ENCODE measurements around the gene RPL32. TPM values are rescaled to one million over a fixed set of nuclear protein-coding genes. Genes with fewer than 3 reads are reported as not detected.
"Not testable (repeated sequence)": the region's sequence is repeated elsewhere in the genome, so short reads cannot be mapped to it uniquely, and the experiment has no call there.

Gene RPL32
- total and polyA plus RNA-seq, 2 donors (not counting 3 experiments of a cell fraction or from before 2014, with no cell fraction given): 1,075 to 1,588 TPM

DNA sequence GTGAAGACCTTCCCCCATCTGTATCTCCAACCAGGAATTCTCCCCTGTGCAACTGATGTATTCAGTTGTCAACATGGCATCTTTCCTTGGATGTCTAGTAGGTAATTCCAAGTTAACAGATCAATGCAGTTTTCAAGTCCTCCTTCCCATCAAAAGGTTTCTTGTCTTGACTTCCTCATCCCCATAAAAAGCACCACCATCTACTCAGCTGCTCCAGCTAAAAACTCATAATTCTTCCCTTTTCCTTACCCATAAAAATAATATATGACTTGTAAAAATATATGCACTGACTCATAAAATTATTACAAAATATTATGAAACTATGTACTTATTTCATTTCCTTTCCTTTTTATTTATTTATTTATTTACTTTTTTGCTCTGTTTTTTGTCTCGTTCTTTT lies 49.9 kb downstream of the RPL32 start:
- ChIA-PET CTCF (interaction anchor here (0.9 to 1.2 kb wide), 2 partner anchors 19 to 38 kb away, joined by 4 read pairs; no protein-coding TSS in a partner anchor), POLR2A (no interaction called here)
- no peaks in the 10 kb centered on the region for H3K9me3 ChIP-seq (replicated peaks; ENCODE audit: control insufficient read depth, insufficient read depth, low read length)
- intact Hi-C loops (cut with micrococcal nuclease): loop anchor here (1.0 kb wide), 1 partner anchor 101 kb away; no protein-coding TSS in a partner anchor
- no peaks in the 10 kb centered on the region for H4K20me1 ChIP-seq (replicated peaks; ENCODE audit: control insufficient read depth, extremely low read depth, insufficient read depth, low read length)
- no peak overlapping the region for H2AFZ ChIP-seq (ENCODE audit: low read depth, low read length)
- peaks cover 5% of the 10 kb centered on the region for H3K4me1 ChIP-seq (ENCODE audit: control insufficient read depth, extremely low read depth, insufficient read depth, low read length)
- no peak overlapping the region for H3K4me2 ChIP-seq (ENCODE audit: insufficient read depth, low read length)
- BruUV-seq (replicated peaks): no TSS peak
- H3K27me3 ChIP-seq (ENCODE audit: control insufficient read depth in 2 of 2, insufficient read depth in 2 of 2, low read length in 2 of 2): no peaks in the 10 kb centered on the region
- FAIRE-seq: no peak
- no peaks in the 10 kb centered on the region for H3K79me2 ChIP-seq (ENCODE audit: control insufficient read depth, insufficient read depth, low read length)
- dilution Hi-C loops (cut with MboI; ENCODE audit: extremely low pct_ligation_motif_present, low sequenced_read_pairs): no loop called here
- H3K27ac ChIP-seq (ENCODE audit: insufficient read depth, low read depth, low read length): no peak overlapping the region
- no peak overlapping the region for H3K9ac ChIP-seq (replicated peaks; ENCODE audit: extremely low read depth, insufficient read depth, low read length)
- no peaks in the 10 kb centered on the region for H3K9me1 ChIP-seq (replicated peaks; ENCODE audit: control insufficient read depth, extremely low read depth, insufficient read depth, low read length)
- DNase-seq (ENCODE audit: low read depth, low spot score): no peak
- no peaks in the 10 kb centered on the region for H3K36me3 ChIP-seq (ENCODE audit: control insufficient read depth in 2 of 2, extremely low read depth in 1 of 2, insufficient read depth in 2 of 2, low read length in 2 of 2)
- TF ChIP-seq POLR2AphosphoS5 (IDR thresholded peaks at IDR 0.05; ENCODE audit: insufficient read depth, low read depth, low read length): no peak
- TF ChIP-seq, protein P1, sequence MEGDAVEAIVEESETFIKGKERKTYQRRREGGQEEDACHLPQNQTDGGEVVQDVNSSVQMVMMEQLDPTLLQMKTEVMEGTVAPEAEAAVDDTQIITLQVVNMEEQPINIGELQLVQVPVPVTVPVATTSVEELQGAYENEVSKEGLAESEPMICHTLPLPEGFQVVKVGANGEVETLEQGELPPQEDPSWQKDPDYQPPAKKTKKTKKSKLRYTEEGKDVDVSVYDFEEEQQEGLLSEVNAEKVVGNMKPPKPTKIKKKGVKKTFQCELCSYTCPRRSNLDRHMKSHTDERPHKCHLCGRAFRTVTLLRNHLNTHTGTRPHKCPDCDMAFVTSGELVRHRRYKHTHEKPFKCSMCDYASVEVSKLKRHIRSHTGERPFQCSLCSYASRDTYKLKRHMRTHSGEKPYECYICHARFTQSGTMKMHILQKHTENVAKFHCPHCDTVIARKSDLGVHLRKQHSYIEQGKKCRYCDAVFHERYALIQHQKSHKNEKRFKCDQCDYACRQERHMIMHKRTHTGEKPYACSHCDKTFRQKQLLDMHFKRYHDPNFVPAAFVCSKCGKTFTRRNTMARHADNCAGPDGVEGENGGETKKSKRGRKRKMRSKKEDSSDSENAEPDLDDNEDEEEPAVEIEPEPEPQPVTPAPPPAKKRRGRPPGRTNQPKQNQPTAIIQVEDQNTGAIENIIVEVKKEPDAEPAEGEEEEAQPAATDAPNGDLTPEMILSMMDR (IDR thresholded peaks at IDR 0.05; ENCODE audit: extremely low read depth in 1 of 2, insufficient read depth in 1 of 2, low read depth in 1 of 2, low read length in 2 of 2): no peak
- no peak for TF ChIP-seq FOS (IDR thresholded peaks at IDR 0.05; ENCODE audit: borderline replicate concordance, insufficient read depth, low read length)
- TF ChIP-seq JUN (IDR thresholded peaks at IDR 0.05; ENCODE audit: borderline replicate concordance, insufficient read depth, insufficient read length, low read depth): no peak
- TF ChIP-seq MYC (IDR thresholded peaks at IDR 0.05; ENCODE audit: low read depth, low read length): no peak
- TF ChIP-seq POLR2A (IDR thresholded peaks at IDR 0.05; ENCODE audit: low read depth, low read length): no peak
- TF ChIP-seq, protein P2, sequence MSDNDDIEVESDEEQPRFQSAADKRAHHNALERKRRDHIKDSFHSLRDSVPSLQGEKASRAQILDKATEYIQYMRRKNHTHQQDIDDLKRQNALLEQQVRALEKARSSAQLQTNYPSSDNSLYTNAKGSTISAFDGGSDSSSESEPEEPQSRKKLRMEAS (IDR thresholded peaks at IDR 0.05; ENCODE audit: insufficient read depth, insufficient read length): no peak
- no peak for TF ChIP-seq EZH2 (IDR thresholded peaks at IDR 0.05; ENCODE audit: borderline replicate concordance, low read depth, low read length, severe bottlenecking)
- TF ChIP-seq GATA2 (IDR thresholded peaks at IDR 0.05; ENCODE audit: insufficient read depth, insufficient read length, low read depth, low read length): no peak
- H3K4me3 ChIP-seq (replicated peaks in 1 of 3; ENCODE audit: insufficient read depth in 1 of 3, low read depth in 1 of 3, low read length in 3 of 3): no peak overlapping the region

DNA sequence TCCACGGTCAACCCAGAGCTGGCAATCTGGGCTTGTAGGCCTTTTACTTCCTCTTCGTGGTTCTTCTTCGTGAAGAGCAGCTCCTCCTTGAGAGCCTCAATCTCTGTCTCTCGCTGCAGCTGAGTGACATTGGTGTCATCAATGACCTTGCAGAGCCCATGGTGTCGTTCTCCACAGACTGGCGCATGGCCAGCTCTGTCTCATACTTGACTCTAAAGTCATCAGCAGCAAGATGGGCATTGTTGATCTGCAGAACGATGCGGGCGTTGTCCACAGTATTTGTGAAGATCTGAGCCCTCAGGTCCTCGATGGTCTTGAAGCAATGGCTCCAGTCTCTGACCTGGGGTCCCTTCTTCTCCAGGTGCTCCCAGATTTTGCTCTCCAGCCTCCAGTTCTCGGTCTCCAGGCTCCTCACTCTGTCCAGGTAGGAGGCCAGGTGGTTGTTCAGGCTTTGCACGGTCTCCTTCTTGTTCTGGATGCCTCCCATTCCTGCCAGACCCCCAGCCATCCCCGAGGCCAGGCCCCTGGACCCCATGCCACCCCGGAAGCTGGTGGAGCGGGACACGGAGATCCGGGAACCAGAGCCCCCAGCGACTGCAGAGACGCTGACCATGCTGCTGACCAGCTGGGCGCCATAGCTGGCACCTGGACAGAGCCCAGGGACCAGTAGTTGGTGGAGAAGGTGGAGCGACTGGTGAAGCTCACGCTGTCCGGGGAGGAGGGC lies 53.2 kb downstream of the RPL32 start:
- POLR2A ChIA-PET; H3K4me1 ChIP-seq (ENCODE audit: control insufficient read depth, extremely low read depth, insufficient read depth, low read length); H3K79me2 ChIP-seq (ENCODE audit: control insufficient read depth, insufficient read depth, low read length); H3K4me3 ChIP-seq (replicated peaks in 1 of 3; ENCODE audit: insufficient read depth in 1 of 3, low read depth in 1 of 3, low read length in 3 of 3); H3K4me2 ChIP-seq (ENCODE audit: insufficient read depth, low read length); H2AFZ ChIP-seq (ENCODE audit: low read depth, low read length); H3K9ac ChIP-seq (replicated peaks; ENCODE audit: extremely low read depth, insufficient read depth, low read length); H3K9me1 ChIP-seq (replicated peaks; ENCODE audit: control insufficient read depth, extremely low read depth, insufficient read depth, low read length); dilution Hi-C loops (cut with MboI; ENCODE audit: extremely low pct_ligation_motif_present, low sequenced_read_pairs); H3K9me3 ChIP-seq (replicated peaks; ENCODE audit: control insufficient read depth, insufficient read depth, low read length); H3K27me3 ChIP-seq (ENCODE audit: control insufficient read depth in 2 of 2, insufficient read depth in 2 of 2, low read length in 2 of 2); H4K20me1 ChIP-seq (replicated peaks; ENCODE audit: control insufficient read depth, extremely low read depth, insufficient read depth, low read length); DNase-seq (ENCODE audit: low read depth, low spot score); H3K36me3 ChIP-seq (ENCODE audit: control insufficient read depth in 2 of 2, extremely low read depth in 1 of 2, insufficient read depth in 2 of 2, low read length in 2 of 2); FAIRE-seq; BruUV-seq (replicated peaks); H3K27ac ChIP-seq (ENCODE audit: insufficient read depth, low read depth, low read length): not testable (repeated sequence)
- CTCF ChIA-PET: interaction anchor here (1.1 to 3.1 kb wide), 14 partner anchors 9 to 103 kb away, joined by 3 to 27 read pairs (median 6); partner anchors contain the start of genes CAND2 and RPL32
- intact Hi-C loops (cut with micrococcal nuclease): loop anchor here (1.0 to 2.0 kb wide), 3 partner anchors 43 to 104 kb away; partner anchors contain the start of gene RPL32

All from endothelial cell of umbilical vein (primary cell).